ENCODE measurements around the gene RIPK3. TPM values are rescaled to one million over a fixed set of nuclear protein-coding genes. Genes with fewer than 3 reads are reported as not detected.

Gene RIPK3
- total RNA-seq, 1 donor from 2014 or later = 0.95 TPM

DNA sequence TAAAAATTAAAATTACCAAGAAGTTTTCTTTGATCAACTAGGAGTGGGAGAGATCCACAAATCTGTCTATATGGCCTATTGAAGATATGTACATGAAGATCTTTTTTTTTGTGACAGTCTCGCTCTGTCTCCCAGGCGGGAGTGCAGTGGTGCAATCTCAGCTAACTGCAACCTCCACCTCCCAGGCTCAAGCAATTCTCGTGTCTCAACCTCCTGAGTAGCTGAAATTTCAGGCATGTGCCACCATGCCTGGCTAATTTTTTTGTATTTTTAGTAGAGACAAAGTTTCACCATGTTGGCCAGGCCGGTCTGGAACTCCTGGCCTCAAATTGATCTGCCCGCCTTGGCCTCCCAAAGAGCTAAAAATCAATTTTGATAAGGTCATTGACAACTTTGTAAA, 23.6 kb upstream of the RIPK3 start:
- no peaks in the 10 kb centered on the region for H4K20me1 ChIP-seq (ENCODE audit: insufficient read depth, low read length)
- DNase-seq (ENCODE audit: low read depth) = no peak
- H3K27ac ChIP-seq (ENCODE audit: low read depth, low read length) = no peak overlapping the region
- H3K27me3 Mint-ChIP-seq (ENCODE audit: low read depth, unreplicated experiment) = peaks cover 22% of the 10 kb centered on the region
- H3K27me3 ChIP-seq (ENCODE audit: insufficient read depth, low read length) = peaks cover 4% of the 10 kb centered on the region
- H3K4me1 ChIP-seq (ENCODE audit: insufficient read depth, low read length) = peaks cover 15% of the 10 kb centered on the region
- H3K9me3 Mint-ChIP-seq (ENCODE audit: unreplicated experiment) = no peaks in the 10 kb centered on the region
- TF ChIP-seq CTCF (IDR thresholded peaks at IDR 0.05; ENCODE audit: insufficient read depth, low read depth, low read length) = no peak
- H2AFZ ChIP-seq (ENCODE audit: low read depth, low read length) = no peak overlapping the region
- no peak overlapping the region for H3K27ac Mint-ChIP-seq (ENCODE audit: unreplicated experiment)
- H3K36me3 Mint-ChIP-seq (ENCODE audit: low read depth, unreplicated experiment) = no peaks in the 10 kb centered on the region
- no peak overlapping the region for H3K9ac ChIP-seq (ENCODE audit: low read length)
- no peak overlapping the region for H3K4me3 Mint-ChIP-seq (ENCODE audit: unreplicated experiment)
- H3K4me2 ChIP-seq (ENCODE audit: low read length) = no peak overlapping the region
- peaks cover 15% of the 10 kb centered on the region for H3K4me1 Mint-ChIP-seq (ENCODE audit: low read depth, unreplicated experiment)
- H3K9me3 ChIP-seq (ENCODE audit: insufficient read depth, low read depth, low read length) = no peaks in the 10 kb centered on the region
- FAIRE-seq = no peak
- H3K36me3 ChIP-seq (ENCODE audit: insufficient read depth, low read length) = no peaks in the 10 kb centered on the region
- no peak overlapping the region for H3K4me3 ChIP-seq (ENCODE audit: insufficient read depth, low read depth, low read length)
- H3K79me2 ChIP-seq (ENCODE audit: insufficient read depth, low read length) = no peaks in the 10 kb centered on the region

DNA sequence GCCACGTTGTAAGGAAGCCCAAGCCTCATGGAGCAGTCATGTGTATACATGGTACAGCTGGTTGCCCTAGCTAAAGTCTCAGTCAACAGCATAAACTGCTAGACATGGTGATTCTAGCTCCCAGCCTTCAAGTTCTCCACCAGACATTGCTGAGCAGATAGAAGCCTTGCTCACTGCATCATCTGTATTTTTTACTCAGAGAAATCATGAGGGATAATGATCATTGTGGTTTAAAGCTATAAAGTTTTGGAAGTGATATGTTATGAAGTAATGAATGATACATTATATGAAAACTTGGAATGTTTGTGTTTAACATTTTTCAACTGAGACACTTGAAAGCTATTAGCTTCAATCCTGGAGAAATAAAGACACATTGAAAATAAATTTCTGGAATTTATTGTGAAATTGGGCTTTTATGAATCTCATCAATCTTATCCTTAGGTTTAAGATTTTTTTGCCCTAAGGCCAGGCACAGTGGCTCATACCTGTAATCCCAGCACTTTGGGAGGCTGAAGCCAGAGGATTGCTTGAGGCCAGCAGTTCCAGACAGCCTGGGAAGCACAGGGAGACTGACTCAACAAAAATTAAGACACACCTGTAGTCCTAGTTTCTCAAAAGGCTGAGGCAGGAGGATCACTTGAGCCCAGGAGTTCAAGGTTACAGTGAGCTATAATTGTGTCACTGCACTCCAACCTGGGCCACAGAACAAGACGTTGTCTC, 22.6 kb upstream of the RIPK3 start:
- no peaks in the 10 kb centered on the region for H3K36me3 ChIP-seq (ENCODE audit: insufficient read depth, low read length)
- H3K27me3 Mint-ChIP-seq (ENCODE audit: low read depth, unreplicated experiment) = peaks cover 27% of the 10 kb centered on the region
- H3K36me3 Mint-ChIP-seq (ENCODE audit: low read depth, unreplicated experiment) = no peaks in the 10 kb centered on the region
- H3K4me2 ChIP-seq (ENCODE audit: low read length) = no peak overlapping the region
- peaks cover 12% of the 10 kb centered on the region for H3K4me1 ChIP-seq (ENCODE audit: insufficient read depth, low read length)
- no peaks in the 10 kb centered on the region for H3K9me3 Mint-ChIP-seq (ENCODE audit: unreplicated experiment)
- H3K4me1 Mint-ChIP-seq (ENCODE audit: low read depth, unreplicated experiment) = peaks cover 12% of the 10 kb centered on the region
- TF ChIP-seq CTCF (IDR thresholded peaks at IDR 0.05; ENCODE audit: insufficient read depth, low read depth, low read length) (no peak), EZH2 (IDR thresholded peaks at IDR 0.05; ENCODE audit: insufficient read depth, low read length) (no peak)
- no peak for DNase-seq (ENCODE audit: low read depth)
- no peaks in the 10 kb centered on the region for H3K79me2 ChIP-seq (ENCODE audit: insufficient read depth, low read length)
- H3K9ac ChIP-seq (ENCODE audit: low read length) = no peak overlapping the region
- H3K4me3 Mint-ChIP-seq (ENCODE audit: unreplicated experiment) = no peak overlapping the region
- no peaks in the 10 kb centered on the region for H3K9me3 ChIP-seq (ENCODE audit: insufficient read depth, low read depth, low read length)
- no peak overlapping the region for H3K27ac ChIP-seq (ENCODE audit: low read depth, low read length)
- H3K27me3 ChIP-seq (ENCODE audit: insufficient read depth, low read length) = peaks cover 5% of the 10 kb centered on the region
- no peak for FAIRE-seq
- no peak overlapping the region for H3K4me3 ChIP-seq (ENCODE audit: insufficient read depth, low read depth, low read length)
- no peak overlapping the region for H2AFZ ChIP-seq (ENCODE audit: low read depth, low read length)
- H3K27ac Mint-ChIP-seq (ENCODE audit: unreplicated experiment) = no peak overlapping the region
- no peaks in the 10 kb centered on the region for H4K20me1 ChIP-seq (ENCODE audit: insufficient read depth, low read length)

DNA sequence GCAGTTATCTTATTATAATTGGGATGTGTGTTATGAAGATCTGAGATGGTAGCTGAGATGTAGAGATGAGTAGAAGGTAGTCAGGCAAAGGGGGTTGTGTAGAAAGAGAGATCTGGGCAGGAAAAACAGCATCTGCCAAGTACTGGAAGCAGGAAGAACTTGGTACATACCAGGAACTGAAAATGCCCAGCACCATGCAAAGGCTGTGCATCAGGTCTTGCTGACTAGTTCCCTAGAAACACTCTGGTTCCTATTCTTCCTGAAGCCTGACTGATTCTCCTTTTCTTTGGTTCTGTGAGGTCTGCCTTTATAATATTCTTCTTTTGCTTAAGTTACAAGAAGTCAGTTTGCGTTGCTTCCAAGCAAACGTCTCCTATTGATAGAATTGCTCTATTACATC, 21.5 kb upstream of the RIPK3 start:
- Mint-ChIP-seq H3K4me1 (ENCODE audit: low read depth, unreplicated experiment) (peaks cover 12% of the 10 kb centered on the region), H3K36me3 (ENCODE audit: low read depth, unreplicated experiment) (no peaks in the 10 kb centered on the region), H3K4me3 (ENCODE audit: unreplicated experiment) (no peak overlapping the region), H3K9me3 (ENCODE audit: unreplicated experiment) (no peaks in the 10 kb centered on the region), H3K27ac (ENCODE audit: unreplicated experiment) (no peak overlapping the region), H3K27me3 (ENCODE audit: low read depth, unreplicated experiment) (peaks cover 27% of the 10 kb centered on the region)
- no peak overlapping the region for H3K4me3 ChIP-seq (ENCODE audit: insufficient read depth, low read depth, low read length)
- H3K27me3 ChIP-seq (ENCODE audit: insufficient read depth, low read length) = peaks cover 5% of the 10 kb centered on the region
- H3K4me2 ChIP-seq (ENCODE audit: low read length) = no peak overlapping the region
- no peak for FAIRE-seq
- H3K9ac ChIP-seq (ENCODE audit: low read length) = no peak overlapping the region
- no peak overlapping the region for H2AFZ ChIP-seq (ENCODE audit: low read depth, low read length)
- H3K27ac ChIP-seq (ENCODE audit: low read depth, low read length) = no peak overlapping the region
- H3K9me3 ChIP-seq (ENCODE audit: insufficient read depth, low read depth, low read length) = no peaks in the 10 kb centered on the region
- H3K36me3 ChIP-seq (ENCODE audit: insufficient read depth, low read length) = no peaks in the 10 kb centered on the region
- DNase-seq (ENCODE audit: low read depth) = no peak
- TF ChIP-seq EZH2 (IDR thresholded peaks at IDR 0.05; ENCODE audit: insufficient read depth, low read length) (no peak), CTCF (IDR thresholded peaks at IDR 0.05; ENCODE audit: insufficient read depth, low read depth, low read length) (no peak)
- H3K79me2 ChIP-seq (ENCODE audit: insufficient read depth, low read length) = no peaks in the 10 kb centered on the region
- H4K20me1 ChIP-seq (ENCODE audit: insufficient read depth, low read length) = no peaks in the 10 kb centered on the region
- H3K4me1 ChIP-seq (ENCODE audit: insufficient read depth, low read length) = peaks cover 4% of the 10 kb centered on the region

All from astrocyte (in vitro differentiated cells and primary cell).